ENCODE data around the gene EFNA5. TPM values are rescaled to one million over a fixed set of nuclear protein-coding genes. Genes with fewer than 3 reads are reported as not detected.

The EFNA5 gene
- total RNA-seq, 1 donor from 2014 or later = 11.8 TPM

- TF ChIP-seq CTCF (IDR thresholded peaks at IDR 0.05) (no peak), POLR2A (IDR thresholded peaks at IDR 0.05) (no peak), POLR2AphosphoS5 (IDR thresholded peaks at IDR 0.05; ENCODE audit: insufficient read depth in 1 of 2, low read depth in 1 of 2) (no peak)
- no peak overlapping the region for H3K27ac ChIP-seq
- no peaks in the 10 kb centered on the region for H3K36me3 ChIP-seq
- intact Hi-C loops (cut with DNase I) = no loop called here
- H3K9me3 ChIP-seq = no peaks in the 10 kb centered on the region
- H3K27me3 ChIP-seq = no peaks in the 10 kb centered on the region
- no peak for DNase-seq (ENCODE audit: extremely low spot score in 2 of 2)
- H3K4me3 ChIP-seq = no peak overlapping the region
- peaks cover 30% of the 10 kb centered on the region for H3K4me1 ChIP-seq
These were observed 285.0 kb downstream of the EFNA5 start for GRCh38 chr5:107385708-107386107.

GRCh38 chr5:107384256-107384655 is 286.5 kb downstream of the EFNA5 start:
- DNase-seq (ENCODE audit: extremely low spot score in 2 of 2) = no peak
- intact Hi-C loops (cut with DNase I) = no loop called here
- Histone ChIP-seq H3K36me3 (no peaks in the 10 kb centered on the region), H3K4me3 (no peak overlapping the region), H3K9me3 (no peaks in the 10 kb centered on the region), H3K27ac (no peak overlapping the region), H3K4me1 (peaks cover 21% of the 10 kb centered on the region), H3K27me3 (no peaks in the 10 kb centered on the region)
- no peak for TF ChIP-seq POLR2A (IDR thresholded peaks at IDR 0.05)
- no peak for TF ChIP-seq CTCF (IDR thresholded peaks at IDR 0.05)
- TF ChIP-seq POLR2AphosphoS5 (IDR thresholded peaks at IDR 0.05; ENCODE audit: insufficient read depth in 1 of 2, low read depth in 1 of 2) = no peak

GRCh38 chr5:107383414-107383813 is 287.3 kb downstream of the EFNA5 start:
- intact Hi-C loops (cut with DNase I) = no loop called here
- H3K27ac ChIP-seq = no peak overlapping the region
- DNase-seq (ENCODE audit: extremely low spot score in 2 of 2) = no peak
- no peaks in the 10 kb centered on the region for H3K36me3 ChIP-seq
- H3K9me3 ChIP-seq = no peaks in the 10 kb centered on the region
- H3K4me1 ChIP-seq = peaks cover 12% of the 10 kb centered on the region
- H3K27me3 ChIP-seq = no peaks in the 10 kb centered on the region
- H3K4me3 ChIP-seq = no peak overlapping the region
- TF ChIP-seq CTCF (IDR thresholded peaks at IDR 0.05) = no peak
- no peak for TF ChIP-seq POLR2A (IDR thresholded peaks at IDR 0.05)
- no peak for TF ChIP-seq POLR2AphosphoS5 (IDR thresholded peaks at IDR 0.05; ENCODE audit: insufficient read depth in 1 of 2, low read depth in 1 of 2)

- TF ChIP-seq POLR2A (IDR thresholded peaks at IDR 0.05) = no peak
- TF ChIP-seq CTCF (IDR thresholded peaks at IDR 0.05) = no peak
- no peak for TF ChIP-seq POLR2AphosphoS5 (IDR thresholded peaks at IDR 0.05; ENCODE audit: insufficient read depth in 1 of 2, low read depth in 1 of 2)
- DNase-seq (ENCODE audit: extremely low spot score in 2 of 2) = no peak
- Histone ChIP-seq H3K27me3 (no peaks in the 10 kb centered on the region), H3K4me3 (no peak overlapping the region), H3K27ac (no peak overlapping the region), H3K36me3 (no peaks in the 10 kb centered on the region), H3K9me3 (no peaks in the 10 kb centered on the region), H3K4me1 (no peaks in the 10 kb centered on the region)
- intact Hi-C loops (cut with DNase I) = no loop called here
These were observed 289.4 kb downstream of the EFNA5 start for GRCh38 chr5:107381189-107381856.

GRCh38 chr5:107380654-107381053 is 290.1 kb downstream of the EFNA5 start:
- no peaks in the 10 kb centered on the region for H3K9me3 ChIP-seq
- no peak for TF ChIP-seq POLR2A (IDR thresholded peaks at IDR 0.05)
- TF ChIP-seq CTCF (IDR thresholded peaks at IDR 0.05) = no peak
- TF ChIP-seq POLR2AphosphoS5 (IDR thresholded peaks at IDR 0.05; ENCODE audit: insufficient read depth in 1 of 2, low read depth in 1 of 2) = no peak
- no peaks in the 10 kb centered on the region for H3K4me1 ChIP-seq
- H3K27ac ChIP-seq = no peak overlapping the region
- no peak overlapping the region for H3K4me3 ChIP-seq
- DNase-seq (ENCODE audit: extremely low spot score in 2 of 2) = no peak
- intact Hi-C loops (cut with DNase I) = no loop called here
- no peaks in the 10 kb centered on the region for H3K36me3 ChIP-seq
- H3K27me3 ChIP-seq = no peaks in the 10 kb centered on the region

Measured in vagina (tissue), 2 donors.